Measurements from ENCODE around the gene MRPL47. TPM values are rescaled to one million over a fixed set of nuclear protein-coding genes. Genes with fewer than 3 reads are reported as not detected.

Gene MRPL47
- total RNA-seq (2022; extraction: Qiagen RNA extraction): 37.0 to 42.1 TPM (median 38.5 TPM) in 5 replicates

DNA sequence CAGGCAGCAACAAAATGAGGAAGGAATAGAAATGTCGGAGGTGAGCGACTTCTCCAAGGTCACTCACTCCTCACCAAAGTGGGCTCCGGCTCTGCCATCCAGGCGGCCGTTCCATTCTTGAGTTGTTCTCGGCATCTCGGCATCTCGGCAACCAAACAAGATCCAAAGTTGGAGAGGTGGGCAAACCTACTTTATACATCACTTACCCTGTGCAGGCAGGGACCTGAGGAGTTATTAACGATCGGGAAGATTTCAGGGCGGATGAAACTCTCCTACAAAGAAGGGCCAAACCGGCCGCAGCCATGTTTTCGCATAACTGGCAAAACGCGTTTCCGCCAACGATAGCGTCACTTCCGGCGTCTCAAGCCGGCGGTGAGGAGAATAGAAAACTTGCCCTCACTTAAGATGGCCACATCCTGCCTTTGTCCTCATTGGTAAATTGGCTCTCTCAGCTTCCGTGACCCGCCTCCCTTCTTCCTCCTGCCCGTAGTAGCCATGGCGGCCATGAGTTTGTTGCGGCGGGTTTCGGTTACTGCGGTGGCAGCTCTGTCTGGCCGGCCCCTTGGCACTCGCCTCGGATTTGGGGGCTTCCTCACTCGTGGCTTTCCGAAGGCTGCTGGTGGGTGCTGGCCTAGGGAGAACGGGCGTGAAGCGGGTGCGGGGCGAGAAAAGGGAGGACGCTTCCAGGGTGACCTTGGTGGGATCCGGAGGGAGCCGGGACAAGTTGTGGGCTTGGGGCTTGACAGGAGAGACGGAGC is at the start of gene MRPL47, which contains the start of gene NDUFB5:
Gene MRPL47, minus strand, starts transcription at position 318 of the 758 bp plus-strand sequence. Its CDS starts 14 bp downstream, at position 304.
Gene NDUFB5, plus strand, starts transcription at position 474 of the 758 bp plus-strand sequence. Its CDS starts 22 bp downstream, at position 496.

DNA sequence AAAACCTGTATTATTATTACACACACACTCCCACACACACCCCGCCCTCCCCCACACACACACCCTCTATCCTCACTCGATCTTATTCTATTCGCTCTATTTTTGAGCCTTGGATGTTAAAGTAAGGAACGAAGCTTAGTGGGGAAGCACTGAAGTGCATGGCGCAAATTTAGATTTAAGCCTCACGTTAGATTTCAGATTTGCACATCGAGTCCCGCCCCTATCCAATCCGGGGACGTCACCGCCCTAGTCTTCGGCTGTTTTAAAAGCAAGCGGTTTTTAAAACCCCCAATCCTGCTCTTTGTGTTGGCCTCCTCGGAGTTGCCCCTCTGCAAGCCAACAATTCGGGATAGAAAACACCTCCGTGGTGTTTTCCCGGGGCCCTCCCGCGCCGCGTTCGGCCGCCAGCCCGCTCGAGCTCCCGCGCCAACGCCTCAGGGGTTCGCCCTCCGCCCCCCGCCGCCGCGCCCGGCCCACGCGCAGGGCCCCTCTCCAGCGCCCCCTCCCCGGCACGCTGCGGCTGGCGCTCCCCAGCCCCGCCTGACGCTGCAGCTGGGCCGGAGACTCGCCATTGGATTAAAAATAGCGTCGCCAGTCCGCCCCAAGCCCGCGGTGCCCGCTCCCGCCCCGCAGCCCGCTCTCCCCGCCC is 48.1 kb upstream of the MRPL47 start, which contains the start of gene USP13:
Gene USP13, plus strand, starts transcription at position 594 of the 649 bp plus-strand sequence. CDS start 186 bp downstream, outside the sequence.

DNA sequence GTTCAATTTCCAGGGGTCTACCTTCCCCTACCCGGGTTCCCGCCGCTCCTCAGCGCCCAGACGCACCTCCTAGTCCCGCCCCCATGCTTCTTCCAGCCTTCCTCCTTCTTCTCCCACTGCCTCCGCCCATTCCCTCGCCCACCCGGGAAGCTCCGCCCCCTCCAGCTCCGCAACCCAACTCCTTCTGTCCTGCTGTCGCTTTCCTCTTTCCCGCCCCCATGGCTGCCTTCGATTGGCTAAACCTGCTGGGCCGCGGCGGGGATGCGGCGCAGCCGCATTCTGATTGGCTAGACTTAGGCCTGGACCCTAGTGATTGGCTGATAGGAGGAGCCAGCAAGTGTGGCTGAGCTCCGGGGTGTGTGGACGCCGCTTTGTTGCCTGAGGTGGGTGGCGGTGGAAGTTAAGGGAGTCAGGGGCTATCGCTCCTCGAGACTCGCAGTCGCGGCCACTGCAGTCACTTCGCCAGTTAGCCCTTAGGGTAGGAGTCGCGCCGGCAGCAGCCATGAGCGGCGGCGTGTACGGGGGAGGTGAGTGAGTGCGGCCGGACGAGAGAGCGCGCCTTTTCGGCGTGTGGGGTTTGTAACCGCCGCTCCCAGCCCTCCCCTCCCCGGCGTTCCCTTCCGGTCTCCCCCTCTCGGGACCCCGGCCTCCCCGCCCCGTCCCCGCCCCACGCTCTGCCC is 41.7 kb downstream of the MRPL47 start, which contains the start of gene ACTL6A:
Gene ACTL6A, plus strand, starts transcription at position 336 of the 680 bp plus-strand sequence. Its CDS starts 167 bp downstream, at position 503.

Other genes with a start within 250 kb of the MRPL47 start
- gene GNB4, start 153.2 kb downstream of the MRPL47 start, total RNA-seq (2022; extraction: Qiagen RNA extraction): 11.0 to 18.4 TPM (median 16.6 TPM) in 5 replicates
- 49.0 to 79.7 TPM (median 50.7 TPM) in 5 replicates for gene ACTL6A, start 41.7 kb downstream of the MRPL47 start, total RNA-seq (2022; extraction: Qiagen RNA extraction)
- gene NDUFB5, start 156 bp upstream of the MRPL47 start, total RNA-seq (2022; extraction: Qiagen RNA extraction): 43.2 to 58.0 TPM (median 49.8 TPM) in 5 replicates
- 8.2 to 12.7 TPM (median 10.5 TPM) in 5 replicates for gene USP13, start 48.4 kb upstream of the MRPL47 start, total RNA-seq (2022; extraction: Qiagen RNA extraction)

Measured in A549 treated with Hydrocortisone at 1 μM for 4 hours (cell line).